HL-60/S4 treated with retinoic acid at 250 ng/mL for 4 days and 3 days (cell line): Measurements from ENCODE around the gene LMO1.

Experiments used
- in situ Hi-C: fragments of 300-500 bp; cut with MboI; formaldehyde crosslinking; loops from 2 replicates; pipeline ENCODE4 v1.7.0; 2022; ENCODE audit warnings: low sequenced_read_pairs

The LMO1 gene

GRCh38 chr11:8249482-8249881 lies 14.2 kb downstream of the LMO1 start:
- in situ Hi-C loops = loop anchor here (25.0 kb wide), 1 partner anchor 313 kb away; no protein-coding TSS in a partner anchor

GRCh38 chr11:8248786-8249185 lies 14.9 kb downstream of the LMO1 start:
- in situ Hi-C loops = loop anchor here (25.0 kb wide), 1 partner anchor 314 kb away; no protein-coding TSS in a partner anchor

- in situ Hi-C loops = loop anchor here (25.0 kb wide), 1 partner anchor 315 kb away; no protein-coding TSS in a partner anchor
Measured at GRCh38 chr11:8247312-8247711, 16.4 kb downstream of the LMO1 start.

GRCh38 chr11:8243458-8243857 lies 20.2 kb downstream of the LMO1 start:
- in situ Hi-C loops = loop anchor here (25.0 kb wide), 1 partner anchor 319 kb away; no protein-coding TSS in a partner anchor

GRCh38 chr11:8242499-8243280 lies 21.0 kb downstream of the LMO1 start:
- in situ Hi-C loops = loop anchor here (25.0 kb wide), 1 partner anchor 320 kb away; no protein-coding TSS in a partner anchor

- in situ Hi-C loops = loop anchor here (25.0 kb wide), 1 partner anchor 320 kb away; no protein-coding TSS in a partner anchor
Measured at GRCh38 chr11:8242118-8242475, 21.6 kb downstream of the LMO1 start.

- in situ Hi-C loops = loop anchor here (25.0 kb wide), 1 partner anchor 321 kb away; no protein-coding TSS in a partner anchor
Measured at GRCh38 chr11:8241373-8242117, 22.1 kb downstream of the LMO1 start.

GRCh38 chr11:8239536-8240228 lies 24.0 kb downstream of the LMO1 start:
- in situ Hi-C loops = loop anchor here (25.0 kb wide), 1 partner anchor 323 kb away; no protein-coding TSS in a partner anchor

GRCh38 chr11:8239040-8239439 lies 24.6 kb downstream of the LMO1 start:
- in situ Hi-C loops = loop anchor here (25.0 kb wide), 1 partner anchor 323 kb away; no protein-coding TSS in a partner anchor

- in situ Hi-C loops = loop anchor here (25.0 kb wide), 1 partner anchor 325 kb away; no protein-coding TSS in a partner anchor
Measured at GRCh38 chr11:8237453-8237852, 26.2 kb downstream of the LMO1 start.

GRCh38 chr11:8235925-8236324 lies 27.8 kb downstream of the LMO1 start:
- in situ Hi-C loops = loop anchor here (25.0 kb wide), 1 partner anchor 326 kb away; no protein-coding TSS in a partner anchor

- in situ Hi-C loops = loop anchor here (25.0 kb wide), 1 partner anchor 327 kb away; no protein-coding TSS in a partner anchor
Measured at GRCh38 chr11:8234910-8235309, 28.8 kb downstream of the LMO1 start.

- in situ Hi-C loops = loop anchor here (25.0 kb wide), 1 partner anchor 328 kb away; no protein-coding TSS in a partner anchor
Measured at GRCh38 chr11:8234425-8234821, 29.3 kb downstream of the LMO1 start.

GRCh38 chr11:8233691-8234424 lies 29.8 kb downstream of the LMO1 start:
- in situ Hi-C loops = loop anchor here (25.0 kb wide), 1 partner anchor 328 kb away; no protein-coding TSS in a partner anchor

- in situ Hi-C loops = loop anchor here (25.0 kb wide), 1 partner anchor 329 kb away; no protein-coding TSS in a partner anchor
Measured at GRCh38 chr11:8232849-8233606, 30.6 kb downstream of the LMO1 start.

GRCh38 chr11:8232414-8232813 lies 31.3 kb downstream of the LMO1 start:
- in situ Hi-C loops = loop anchor here (25.0 kb wide), 1 partner anchor 330 kb away; no protein-coding TSS in a partner anchor

GRCh38 chr11:8231979-8232378 lies 31.7 kb downstream of the LMO1 start:
- in situ Hi-C loops = loop anchor here (25.0 kb wide), 1 partner anchor 330 kb away; no protein-coding TSS in a partner anchor

GRCh38 chr11:8230921-8231847 lies 32.5 kb downstream of the LMO1 start:
- in situ Hi-C loops = loop anchor here (25.0 kb wide), 1 partner anchor 331 kb away; no protein-coding TSS in a partner anchor
